T47D (cell line): ENCODE results near the gene CDH13.

Experiments used
- DNase-seq, 2 experiments: peaks; one replicate each; pipeline versions ENCODE4 v3.0.0 to v3.0.0-alpha.2; 2011 to 2012; ENCODE audit warnings: low read depth in 1 of 2, low spot score in 1 of 2
- JUND ChIP-seq: IDR thresholded peaks from 2 replicates; pipeline ENCODE4 v1.6.1; 2012; ENCODE audit warnings: low read depth
- in situ Hi-C: cut with HindIII; loops from 2 replicates; pipeline ENCODE4 v1.10.0; 2016; ENCODE audit warnings: low sequenced_read_pairs, low pct_unique_long_range_greater_than_20kb

Gene CDH13

GRCh38 chr16:83473926-83474650 lies 847.3 kb downstream of the CDH13 start:
- in situ Hi-C loops = no loop called here
- no peak for TF ChIP-seq JUND
- DNase-seq = no peak

GRCh38 chr16:83475108-83475507 lies 848.3 kb downstream of the CDH13 start:
- in situ Hi-C loops = no loop called here
- TF ChIP-seq JUND = no peak
- DNase-seq = no peak

GRCh38 chr16:83481589-83481988 lies 854.8 kb downstream of the CDH13 start:
- no peak for DNase-seq
- in situ Hi-C loops = no loop called here
- TF ChIP-seq JUND = no peak

- no peak for DNase-seq
- in situ Hi-C loops = no loop called here
- no peak for TF ChIP-seq JUND
Measured at GRCh38 chr16:83482545-83483162, 855.9 kb downstream of the CDH13 start.

GRCh38 chr16:83490073-83490472 lies 863.3 kb downstream of the CDH13 start:
- in situ Hi-C loops = no loop called here
- DNase-seq = no peak
- no peak for TF ChIP-seq JUND

- TF ChIP-seq JUND = no peak
- DNase-seq = no peak
- in situ Hi-C loops = no loop called here
Measured at GRCh38 chr16:83494459-83494858, 867.7 kb downstream of the CDH13 start.

- no peak for DNase-seq
- no peak for TF ChIP-seq JUND
Measured at GRCh38 chr16:83501481-83501880, 874.7 kb downstream of the CDH13 start.

GRCh38 chr16:83508295-83508694 lies 881.5 kb downstream of the CDH13 start:
- DNase-seq = no peak
- in situ Hi-C loops = no loop called here
- no peak for TF ChIP-seq JUND

More at GRCh38 chr16:83501481-83501880, 874.7 kb downstream of the CDH13 start:
- in situ Hi-C loops = no loop called here

- TF ChIP-seq JUND = no peak
- in situ Hi-C loops = no loop called here
- no peak for DNase-seq
Measured at GRCh38 chr16:83509316-83509715, 882.5 kb downstream of the CDH13 start.

- TF ChIP-seq JUND = no peak
- DNase-seq = no peak
- in situ Hi-C loops = no loop called here
Measured at GRCh38 chr16:83510906-83511305, 884.1 kb downstream of the CDH13 start.

GRCh38 chr16:83513008-83513755 lies 886.4 kb downstream of the CDH13 start:
- no peak for DNase-seq
- no peak for TF ChIP-seq JUND
- in situ Hi-C loops = no loop called here

- no peak for TF ChIP-seq JUND
- in situ Hi-C loops = no loop called here
- no peak for DNase-seq
Measured at GRCh38 chr16:83515395-83515794, 888.6 kb downstream of the CDH13 start.

- no peak for TF ChIP-seq JUND
- in situ Hi-C loops = no loop called here
- no peak for DNase-seq
Measured at GRCh38 chr16:83516931-83517330, 890.2 kb downstream of the CDH13 start.

GRCh38 chr16:83517398-83517797 lies 890.6 kb downstream of the CDH13 start:
- in situ Hi-C loops = no loop called here
- no peak for TF ChIP-seq JUND

More at GRCh38 chr16:83517398-83517797, 890.6 kb downstream of the CDH13 start:
- no peak for DNase-seq
